Epithelial cell of esophagus (primary cell): ENCODE measurements around the gene DEPDC5.

Source experiments
- DNase-seq: peaks from one replicate; pipeline ENCODE4 v3.0.0; 2010; ENCODE audit warnings: low read depth
- H3K4me3 ChIP-seq: 2 replicates; pipeline ENCODE4 v1.5.1; 2011; ENCODE audit warnings: mild to moderate bottlenecking, low read length, control low read depth
- TF ChIP-seq, protein P1 (sequence below): IDR thresholded peaks from 2 replicates; pipeline ENCODE4 v1.5.1; 2011; ENCODE audit warnings: low read depth, mild to moderate bottlenecking, low read length, control low read depth, inconsistent platforms; ENCODE audit not compliant: insufficient read depth; ENCODE audit errors: missing control alignments

The DEPDC5 gene

DNA sequence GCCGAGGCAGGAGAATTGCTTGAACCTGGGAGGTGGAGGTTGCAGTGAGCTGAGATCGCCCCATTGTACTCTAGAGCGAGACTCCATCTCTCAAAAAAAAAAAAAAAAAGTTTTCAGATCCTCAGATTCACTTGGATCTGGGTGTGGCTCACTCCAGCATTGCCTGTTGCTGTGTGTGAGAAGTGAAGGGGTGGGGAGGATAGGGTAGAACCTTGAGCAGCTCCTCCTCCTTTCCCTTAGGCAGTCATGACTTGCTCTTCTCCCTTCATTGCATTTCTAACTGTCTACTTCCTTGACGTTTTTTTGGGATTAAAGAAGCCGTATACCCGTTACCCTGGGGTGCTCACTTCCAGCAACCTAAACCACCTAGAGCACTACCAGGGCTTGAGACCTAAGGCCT is 127.4 kb downstream of the DEPDC5 start:
- no peak overlapping the region for H3K4me3 ChIP-seq
- TF ChIP-seq, protein P1, sequence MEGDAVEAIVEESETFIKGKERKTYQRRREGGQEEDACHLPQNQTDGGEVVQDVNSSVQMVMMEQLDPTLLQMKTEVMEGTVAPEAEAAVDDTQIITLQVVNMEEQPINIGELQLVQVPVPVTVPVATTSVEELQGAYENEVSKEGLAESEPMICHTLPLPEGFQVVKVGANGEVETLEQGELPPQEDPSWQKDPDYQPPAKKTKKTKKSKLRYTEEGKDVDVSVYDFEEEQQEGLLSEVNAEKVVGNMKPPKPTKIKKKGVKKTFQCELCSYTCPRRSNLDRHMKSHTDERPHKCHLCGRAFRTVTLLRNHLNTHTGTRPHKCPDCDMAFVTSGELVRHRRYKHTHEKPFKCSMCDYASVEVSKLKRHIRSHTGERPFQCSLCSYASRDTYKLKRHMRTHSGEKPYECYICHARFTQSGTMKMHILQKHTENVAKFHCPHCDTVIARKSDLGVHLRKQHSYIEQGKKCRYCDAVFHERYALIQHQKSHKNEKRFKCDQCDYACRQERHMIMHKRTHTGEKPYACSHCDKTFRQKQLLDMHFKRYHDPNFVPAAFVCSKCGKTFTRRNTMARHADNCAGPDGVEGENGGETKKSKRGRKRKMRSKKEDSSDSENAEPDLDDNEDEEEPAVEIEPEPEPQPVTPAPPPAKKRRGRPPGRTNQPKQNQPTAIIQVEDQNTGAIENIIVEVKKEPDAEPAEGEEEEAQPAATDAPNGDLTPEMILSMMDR: no peak
- peak; percentile 56 for DNase-seq

DNA sequence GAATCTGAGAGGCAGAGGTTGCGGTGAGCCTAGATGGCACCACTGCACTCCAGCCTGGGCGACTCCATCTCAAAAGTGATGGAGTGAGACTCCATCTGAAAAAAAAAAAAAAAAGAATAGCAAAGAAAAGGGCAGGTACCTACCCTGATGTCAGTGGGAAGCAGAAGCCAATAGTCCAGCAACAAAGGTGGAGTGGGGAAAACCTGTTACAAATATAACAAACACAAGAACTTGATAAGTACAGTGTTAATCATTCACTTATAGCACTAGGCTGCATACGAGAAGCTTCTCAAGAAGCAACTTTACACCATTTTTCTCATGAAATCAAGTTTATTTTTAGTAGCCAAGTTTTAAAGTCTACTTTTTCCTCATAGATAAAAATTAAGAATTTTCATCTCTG is 128.0 kb downstream of the DEPDC5 start:
- no peak for DNase-seq
- H3K4me3 ChIP-seq: no peak overlapping the region
- TF ChIP-seq, protein P1: no peak

DNA sequence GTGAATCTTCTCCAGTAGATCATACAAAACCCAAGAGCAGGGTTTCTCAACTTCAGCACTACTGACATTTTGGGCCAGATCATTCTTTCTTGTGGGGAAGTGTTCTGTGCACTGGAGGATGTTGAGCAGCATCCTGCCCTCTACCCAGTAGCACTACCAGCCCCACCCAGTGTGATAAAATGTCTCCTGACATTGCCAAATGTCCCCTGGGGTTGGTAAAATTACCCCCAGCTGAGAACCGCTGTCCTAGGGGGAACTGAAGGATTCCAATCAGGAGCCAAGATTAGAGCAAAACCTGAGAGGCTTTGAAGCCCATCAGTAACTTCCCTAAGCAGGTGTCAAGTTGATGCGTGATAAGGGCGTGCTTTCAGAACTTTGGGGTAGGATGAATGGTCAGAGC is 129.2 kb downstream of the DEPDC5 start:
- no peak overlapping the region for H3K4me3 ChIP-seq
- TF ChIP-seq, protein P1: no peak
- no peak for DNase-seq

DNA sequence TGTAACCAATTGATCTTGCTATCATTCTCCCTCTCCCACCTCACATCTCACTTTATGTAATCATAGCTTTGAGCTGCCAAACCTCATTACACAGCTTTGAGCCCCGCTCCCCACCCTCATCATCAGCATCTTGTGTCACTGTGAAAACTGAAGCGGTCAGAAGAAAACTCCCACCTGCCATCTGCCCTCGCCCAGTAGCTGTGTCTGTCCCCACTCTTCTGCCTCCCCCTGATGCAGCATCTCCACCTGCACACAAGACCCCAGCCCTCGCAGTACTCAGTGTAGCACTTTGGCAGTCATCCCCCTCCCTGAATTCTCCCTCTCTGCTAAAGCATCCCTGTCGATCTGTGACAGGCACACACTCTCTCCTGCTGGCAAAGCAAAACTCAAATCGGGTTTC is 130.2 kb downstream of the DEPDC5 start:
- no peak for DNase-seq
- no peak overlapping the region for H3K4me3 ChIP-seq
- TF ChIP-seq, protein P1: no peak

DNA sequence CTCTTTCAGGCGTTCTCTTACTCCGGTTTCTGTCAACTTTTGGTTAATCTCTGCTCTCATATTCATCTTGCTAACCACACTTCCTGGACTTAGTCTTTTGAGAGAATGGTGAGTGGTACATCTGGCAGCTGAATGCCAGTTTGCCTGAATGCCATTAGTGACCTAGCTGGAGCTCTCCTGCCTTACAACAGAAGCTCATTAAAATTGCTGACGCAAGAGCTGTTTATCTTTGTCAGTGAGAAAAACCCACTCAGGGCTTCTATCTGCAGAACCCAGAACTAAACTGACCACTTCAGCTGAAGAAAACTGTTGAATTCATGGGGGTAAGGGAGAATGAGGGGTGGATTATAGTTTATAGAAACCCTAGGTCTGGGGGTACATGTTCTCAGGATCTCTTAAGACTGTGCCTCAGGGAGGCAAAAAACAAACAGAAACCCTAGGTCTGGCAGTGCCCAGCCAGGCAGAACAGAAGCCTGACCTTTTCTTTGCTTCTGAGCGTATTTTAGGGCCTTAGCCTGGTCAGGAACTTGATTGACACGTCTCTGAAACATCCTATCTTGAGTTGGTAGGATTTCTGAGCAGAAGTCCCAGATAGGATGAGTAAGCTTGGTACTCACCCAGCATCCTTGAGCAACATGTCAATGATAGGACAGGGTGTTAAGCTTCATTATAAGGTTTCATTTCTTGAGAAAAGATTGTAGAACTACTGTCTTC is 137.7 kb downstream of the DEPDC5 start:
- H3K4me3 ChIP-seq: no peak overlapping the region
- peak; percentile 42 for DNase-seq
- TF ChIP-seq, protein P1: no peak

DNA sequence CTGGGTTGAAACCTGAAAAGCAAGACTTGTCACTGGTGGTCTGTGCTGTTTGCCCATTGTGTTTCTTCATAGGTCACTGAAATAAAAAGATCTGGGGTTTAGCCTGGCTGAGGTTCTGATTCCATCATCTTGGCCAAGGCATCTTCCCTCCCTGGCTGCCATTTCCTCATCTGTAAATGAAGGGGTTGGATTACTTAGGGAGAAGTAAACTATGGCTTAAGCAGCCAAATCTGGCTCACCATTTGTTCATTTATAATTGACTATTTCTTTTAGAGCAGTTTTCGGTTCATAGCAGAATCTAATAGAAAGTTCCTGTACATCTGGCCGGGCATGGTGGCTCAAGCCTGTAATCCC is 138.2 kb downstream of the DEPDC5 start:
- TF ChIP-seq, protein P1: no peak

DNA sequence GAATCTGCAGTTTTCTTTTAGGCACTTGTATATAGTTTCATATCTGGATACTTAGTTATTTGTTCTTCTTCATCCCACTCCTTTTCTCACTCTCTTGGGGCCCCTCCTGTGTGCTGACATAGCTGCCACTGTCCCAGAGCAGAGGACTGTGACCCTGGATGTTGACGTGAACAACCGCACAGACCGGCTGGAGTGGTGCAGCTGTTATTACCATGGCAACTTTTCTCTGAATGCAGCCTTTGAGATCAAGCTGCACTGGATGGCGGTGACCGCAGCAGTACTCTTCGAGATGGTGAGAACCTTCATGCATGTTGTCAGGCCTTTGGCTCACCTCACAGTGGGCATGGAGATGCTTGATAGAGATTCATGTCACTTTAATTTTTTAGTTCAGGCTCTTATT is 139.6 kb downstream of the DEPDC5 start:
- TF ChIP-seq, protein P1: no peak
- DNase-seq: no peak
- no peak overlapping the region for H3K4me3 ChIP-seq

More for the DNA sequence above, 138.2 kb downstream of the DEPDC5 start:
- H3K4me3 ChIP-seq: no peak overlapping the region
- no peak for DNase-seq
